DND-41 (cell line): ENCODE data around the gene KANSL3.

ENCODE experiments used
- CTCF ChIP-seq: IDR thresholded peaks from 2 replicates; pipeline ENCODE4 v1.5.1; 2012; ENCODE audit warnings: borderline replicate concordance, low read length, moderate library complexity, mild to moderate bottlenecking; ENCODE audit not compliant: poor library complexity, severe bottlenecking; ENCODE audit errors: extremely low read depth
- EZH2 ChIP-seq: IDR thresholded peaks from 3 replicates; pipeline ENCODE4 v1.6.1; 2012; ENCODE audit warnings: borderline replicate concordance, low read depth, mild to moderate bottlenecking, moderate library complexity, low read length, inconsistent platforms; ENCODE audit not compliant: severe bottlenecking

- TF ChIP-seq EZH2 (no peak), CTCF (no peak)
Observed at GRCh38 chr2:96578731-96579130, 59.4 kb downstream of the KANSL3 start.
